PC-9 (cell line): Measurements from ENCODE around the gene TAGAP. TPM values are rescaled to one million over a fixed set of nuclear protein-coding genes. Genes with fewer than 3 reads are reported as not detected.

Source experiments
- BruUV-seq: library from RNA; stranded (reverse); fragments of 400-500 nt; replicated peaks from 2 replicates; lab custom pipeline; 2021; lab: Mats Ljungman, UMichigan
- CTCF ChIA-PET: fragments of 300-600 bp; sonication (Branson Sonifier 250); formaldehyde crosslinking; loops from one replicate; lab custom pipeline; 2022; ENCODE audit warnings: antibody characterized with exemption; lab: Charles Lee
- POLR2A ChIA-PET: fragments of 300-600 bp; sonication (Branson Sonifier 250); formaldehyde crosslinking; loops from one replicate; lab custom pipeline; 2022; ENCODE audit warnings: antibody characterized with exemption; ENCODE audit not compliant: unreplicated experiment; lab: Charles Lee
- DNase-seq, 2 experiments: peaks; one replicate each; pipeline versions ENCODE4 v3.0.0 to v3.0.0-alpha.2; 2015 to 2022; ENCODE audit warnings: mixed read lengths in 1 of 2
- H2AFZ ChIP-seq: fragments of 200-600 bp; sonication (generic); 2 replicates; pipeline ENCODE4 v1.8.1; 2017; ENCODE audit warnings: antibody characterized with exemption
- H3F3A ChIP-seq: fragments of 200-600 bp; sonication (generic); 2 replicates; pipeline ENCODE4 v1.8.1; 2017; ENCODE audit warnings: antibody characterized with exemption, mild to moderate bottlenecking, low read depth; ENCODE audit not compliant: insufficient read depth
- H3K27ac ChIP-seq: fragments of 200-600 bp; sonication (generic); 2 replicates; pipeline ENCODE4 v1.6.1; 2016; ENCODE audit warnings: mixed run types
- H3K27me3 ChIP-seq: fragments of 200-600 bp; sonication (generic); 2 replicates; pipeline ENCODE4 v1.6.1; 2016; ENCODE audit warnings: low read depth, mixed run types; ENCODE audit not compliant: insufficient read depth
- H3K36me3 ChIP-seq: fragments of 200-600 bp; sonication (generic); 2 replicates; pipeline ENCODE4 v1.6.1; 2016; ENCODE audit warnings: low read depth, mixed run types
- H3K4me1 ChIP-seq: fragments of 200-600 bp; sonication (generic); replicated peaks from 2 replicates; pipeline ENCODE4 v1.6.1; 2016; ENCODE audit warnings: mixed run types; ENCODE audit not compliant: insufficient read depth
- H3K4me2 ChIP-seq: fragments of 200-600 bp; sonication (generic); 2 replicates; pipeline ENCODE4 v1.6.1; 2017; ENCODE audit warnings: mixed run types
- H3K4me3 ChIP-seq: fragments of 200-600 bp; sonication (generic); 2 replicates; pipeline ENCODE4 v1.6.1; 2016; ENCODE audit warnings: mixed run types
- H3K79me2 ChIP-seq: fragments of 200-600 bp; sonication (generic); 2 replicates; pipeline ENCODE4 v1.6.1; 2017; ENCODE audit warnings: low read depth, mixed run types
- H3K9me2 ChIP-seq: fragments of 200-600 bp; sonication (generic); 2 replicates; pipeline ENCODE4 v1.8.1; 2017; ENCODE audit warnings: mild to moderate bottlenecking; ENCODE audit not compliant: insufficient read depth
- H3K9me3 ChIP-seq: fragments of 200-600 bp; sonication (generic); 2 replicates; pipeline ENCODE4 v1.8.1; 2016; ENCODE audit warnings: low read depth; ENCODE audit not compliant: insufficient read depth
- H4K20me1 ChIP-seq: fragments of 200-600 bp; sonication (generic); 2 replicates; pipeline ENCODE4 v1.8.1; 2017; ENCODE audit not compliant: insufficient read depth
- CTCF ChIP-seq: fragments of 200-600 bp; sonication (generic); conservative IDR thresholded peaks from 2 replicates; pipeline ENCODE4 v1.6.1; 2017; ENCODE audit warnings: mixed run types, antibody characterized with exemption, mild to moderate bottlenecking, moderate library complexity
- EZH2 ChIP-seq: fragments of 200-600 bp; sonication (generic); IDR thresholded peaks from 2 replicates; pipeline ENCODE4 v1.8.0; 2017; ENCODE audit warnings: antibody characterized with exemption, low read depth
- intact Hi-C: fragments of 100-400 bp; cut with micrococcal nuclease; formaldehyde crosslinking; loops from one replicate; pipeline ENCODE4 v1.10.0; 2022; ENCODE audit not compliant: unreplicated experiment
- total RNA-seq: library from RNA; stranded (reverse); gene quantifications from 2 replicates; pipeline ENCODE4 v1.2.3, GENCODE V29; 2021

The TAGAP gene
- total RNA-seq, 1 experiment from 2014 or later = not detected

GRCh38 chr6:159068904-159069578, 24.2 kb upstream of the TAGAP start:
- Histone ChIP-seq H4K20me1 (no peaks in the 10 kb centered on the region), H3K27ac (no peak overlapping the region), H3K4me3 (no peak overlapping the region), H3K4me1 (no peaks in the 10 kb centered on the region), H3F3A (no peaks in the 10 kb centered on the region), H3K9me3 (no peaks in the 10 kb centered on the region; the same call in 1 of the 2 replicates), H3K36me3 (no peaks in the 10 kb centered on the region), H3K79me2 (no peaks in the 10 kb centered on the region), H3K9me2 (no peaks in the 10 kb centered on the region), H2AFZ (no peak overlapping the region), H3K27me3 (peaks cover 49% of the 10 kb centered on the region), H3K4me2 (no peak overlapping the region)
- ChIA-PET POLR2A (no interaction called here), CTCF (no interaction called here)
- BruUV-seq = no TSS peak
- no peak for TF ChIP-seq CTCF
- no peak for TF ChIP-seq EZH2
- intact Hi-C loops = no loop called here
- DNase-seq = no peak

- no peak overlapping the region for H2AFZ ChIP-seq
- CTCF ChIA-PET = no interaction called here
- no peak overlapping the region for H3K4me2 ChIP-seq
- no peaks in the 10 kb centered on the region for H3K4me1 ChIP-seq
- H3K79me2 ChIP-seq = no peaks in the 10 kb centered on the region
- TF ChIP-seq EZH2 (no peak), CTCF (no peak)
- H3K36me3 ChIP-seq = no peaks in the 10 kb centered on the region
- no peaks in the 10 kb centered on the region for H3K9me2 ChIP-seq
- H3K4me3 ChIP-seq = no peak overlapping the region
- peaks cover 58% of the 10 kb centered on the region for H3K27me3 ChIP-seq
- POLR2A ChIA-PET = no interaction called here
- H4K20me1 ChIP-seq = no peaks in the 10 kb centered on the region
- intact Hi-C loops = no loop called here
- DNase-seq = no peak
- H3F3A ChIP-seq = no peaks in the 10 kb centered on the region
- BruUV-seq = no TSS peak
- H3K27ac ChIP-seq = no peak overlapping the region
- no peaks in the 10 kb centered on the region; the same call in 1 of the 2 replicates for H3K9me3 ChIP-seq
Observed at GRCh38 chr6:159067334-159067733, 22.5 kb upstream of the TAGAP start.

- H3K4me3 ChIP-seq = no peak overlapping the region
Observed at GRCh38 chr6:159066483-159066882, 21.7 kb upstream of the TAGAP start.

More at GRCh38 chr6:159066483-159066882, 21.7 kb upstream of the TAGAP start:
- H3K36me3 ChIP-seq = no peaks in the 10 kb centered on the region
- ChIA-PET POLR2A (no interaction called here), CTCF (no interaction called here)
- H3K9me2 ChIP-seq = no peaks in the 10 kb centered on the region
- H3K4me2 ChIP-seq = no peak overlapping the region
- no peaks in the 10 kb centered on the region for H4K20me1 ChIP-seq
- no peaks in the 10 kb centered on the region for H3F3A ChIP-seq
- no peak for TF ChIP-seq EZH2
- no peak for TF ChIP-seq CTCF
- intact Hi-C loops = no loop called here
- H3K79me2 ChIP-seq = no peaks in the 10 kb centered on the region
- H3K4me1 ChIP-seq = no peaks in the 10 kb centered on the region
- peaks cover 58% of the 10 kb centered on the region for H3K27me3 ChIP-seq
- no peak overlapping the region for H3K27ac ChIP-seq
- no peak overlapping the region for H2AFZ ChIP-seq
- DNase-seq = no peak
- no TSS peak for BruUV-seq
- H3K9me3 ChIP-seq = no peaks in the 10 kb centered on the region; the same call in 1 of the 2 replicates
